NCI-H1436 treated with DMSO at 0.1 percent for 48 hours (cell line): ENCODE data around the gene CACNA1G.
A peak's percentile ranks its signal among the peaks of the same experiment; 100 is the strongest.

Experiments
- DNase-seq: peaks from one replicate; lab custom pipeline; 2025; lab: John Stamatoyannopoulos, UW

Gene CACNA1G

GRCh38 chr17:50560185-50560824, at the start of gene CACNA1G:
CACNA1G (plus strand) TSS chr17:50560715; CDS start chr17:50561460, 745 bp downstream.
- DNase-seq = peak; percentile 41

GRCh38 chr17:50511058-50511457, 49.5 kb upstream of the CACNA1G start:
- no peak for DNase-seq

GRCh38 chr17:50513495-50513894, 47.0 kb upstream of the CACNA1G start:
- no peak for DNase-seq

- DNase-seq = no peak
Measured at GRCh38 chr17:50514388-50514787, 46.1 kb upstream of the CACNA1G start.

GRCh38 chr17:50514936-50515702, 45.4 kb upstream of the CACNA1G start:
- no peak for DNase-seq

- no peak for DNase-seq
Measured at GRCh38 chr17:50517011-50517410, 43.5 kb upstream of the CACNA1G start.

- DNase-seq = no peak
Measured at GRCh38 chr17:50517504-50518383, 42.8 kb upstream of the CACNA1G start.

- no peak for DNase-seq
Measured at GRCh38 chr17:50518384-50519023, 42.0 kb upstream of the CACNA1G start.

GRCh38 chr17:50519141-50519834, 41.2 kb upstream of the CACNA1G start:
- no peak for DNase-seq

- DNase-seq = no peak
Measured at GRCh38 chr17:50520483-50520882, 40.0 kb upstream of the CACNA1G start.

GRCh38 chr17:50521514-50521913, 39.0 kb upstream of the CACNA1G start:
- no peak for DNase-seq

- DNase-seq = no peak
Measured at GRCh38 chr17:50522766-50523165, 37.7 kb upstream of the CACNA1G start.

GRCh38 chr17:50523208-50523607, 37.3 kb upstream of the CACNA1G start:
- DNase-seq = no peak

GRCh38 chr17:50524838-50525237, 35.7 kb upstream of the CACNA1G start:
- no peak for DNase-seq

GRCh38 chr17:50527155-50527762, 33.3 kb upstream of the CACNA1G start:
- DNase-seq = no peak

GRCh38 chr17:50527949-50528474, 32.5 kb upstream of the CACNA1G start:
- DNase-seq = no peak

- no peak for DNase-seq
Measured at GRCh38 chr17:50529849-50530248, 30.7 kb upstream of the CACNA1G start.

GRCh38 chr17:50531428-50532025, 29.0 kb upstream of the CACNA1G start:
- DNase-seq = no peak

GRCh38 chr17:50532452-50533024, 28.0 kb upstream of the CACNA1G start, which contains the start of gene EPN3:
EPN3 (plus strand) TSS chr17:50532735; CDS start chr17:50536557, 3,822 bp downstream.
- no peak for DNase-seq

GRCh38 chr17:50533185-50533584, 27.3 kb upstream of the CACNA1G start:
- no peak for DNase-seq
